ENCODE results near the gene TMEM87B. TPM values are rescaled to one million over a fixed set of nuclear protein-coding genes. Genes with fewer than 3 reads are reported as not detected.

Gene TMEM87B
- total RNA-seq, 1 experiment from 2014 or later = 21.8 TPM

GRCh38 chr2:112151271-112151670 lies 96.2 kb downstream of the TMEM87B start:
- ChIA-PET CTCF (no interaction called here), POLR2A (ENCODE audit: low non-redundant PET) (no interaction called here)
- BruUV-seq (replicated peaks) = no TSS peak
- no peaks in the 10 kb centered on the region for H3K27me3 ChIP-seq (replicated peaks; ENCODE audit: insufficient read depth, low read depth, low read length, poor library complexity)
- H3K4me1 ChIP-seq (ENCODE audit: insufficient read depth, low read length, poor library complexity, severe bottlenecking) = no peaks in the 10 kb centered on the region
- no peak overlapping the region for H3K4me3 ChIP-seq (ENCODE audit: low read depth, low read length, poor library complexity, severe bottlenecking)
- intact Hi-C loops (cut with micrococcal nuclease; ENCODE audit: unreplicated experiment) = no loop called here
- no peak for TF ChIP-seq EZH2 (IDR thresholded peaks at IDR 0.05; ENCODE audit: borderline replicate concordance, low read depth, low read length, poor library complexity, severe bottlenecking)
- TF ChIP-seq, protein P1, sequence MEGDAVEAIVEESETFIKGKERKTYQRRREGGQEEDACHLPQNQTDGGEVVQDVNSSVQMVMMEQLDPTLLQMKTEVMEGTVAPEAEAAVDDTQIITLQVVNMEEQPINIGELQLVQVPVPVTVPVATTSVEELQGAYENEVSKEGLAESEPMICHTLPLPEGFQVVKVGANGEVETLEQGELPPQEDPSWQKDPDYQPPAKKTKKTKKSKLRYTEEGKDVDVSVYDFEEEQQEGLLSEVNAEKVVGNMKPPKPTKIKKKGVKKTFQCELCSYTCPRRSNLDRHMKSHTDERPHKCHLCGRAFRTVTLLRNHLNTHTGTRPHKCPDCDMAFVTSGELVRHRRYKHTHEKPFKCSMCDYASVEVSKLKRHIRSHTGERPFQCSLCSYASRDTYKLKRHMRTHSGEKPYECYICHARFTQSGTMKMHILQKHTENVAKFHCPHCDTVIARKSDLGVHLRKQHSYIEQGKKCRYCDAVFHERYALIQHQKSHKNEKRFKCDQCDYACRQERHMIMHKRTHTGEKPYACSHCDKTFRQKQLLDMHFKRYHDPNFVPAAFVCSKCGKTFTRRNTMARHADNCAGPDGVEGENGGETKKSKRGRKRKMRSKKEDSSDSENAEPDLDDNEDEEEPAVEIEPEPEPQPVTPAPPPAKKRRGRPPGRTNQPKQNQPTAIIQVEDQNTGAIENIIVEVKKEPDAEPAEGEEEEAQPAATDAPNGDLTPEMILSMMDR (conservative IDR thresholded peaks at IDR 0.05; ENCODE audit: low read depth, low read length) = no peak
- no peak overlapping the region for H3K27ac ChIP-seq (ENCODE audit: low read depth, low read length, poor library complexity, severe bottlenecking)
- no peaks in the 10 kb centered on the region for H3K36me3 ChIP-seq (ENCODE audit: insufficient read depth, low read length, poor library complexity, severe bottlenecking)
- no peak for DNase-seq (ENCODE audit: low spot score)
- H3K9me3 ChIP-seq (ENCODE audit: low read depth, low read length, poor library complexity, severe bottlenecking) = no peaks in the 10 kb centered on the region

- no peak overlapping the region for H3K4me3 ChIP-seq (ENCODE audit: low read depth, low read length, poor library complexity, severe bottlenecking)
- ChIA-PET CTCF (no interaction called here), POLR2A (ENCODE audit: low non-redundant PET) (no interaction called here)
- TF ChIP-seq EZH2 (IDR thresholded peaks at IDR 0.05; ENCODE audit: borderline replicate concordance, low read depth, low read length, poor library complexity, severe bottlenecking) = no peak
- TF ChIP-seq, protein P1 (conservative IDR thresholded peaks at IDR 0.05; ENCODE audit: low read depth, low read length) = no peak
- no peaks in the 10 kb centered on the region for H3K36me3 ChIP-seq (ENCODE audit: insufficient read depth, low read length, poor library complexity, severe bottlenecking)
- intact Hi-C loops (cut with micrococcal nuclease; ENCODE audit: unreplicated experiment) = no loop called here
- no peaks in the 10 kb centered on the region for H3K27me3 ChIP-seq (replicated peaks; ENCODE audit: insufficient read depth, low read depth, low read length, poor library complexity)
- no peaks in the 10 kb centered on the region for H3K9me3 ChIP-seq (ENCODE audit: low read depth, low read length, poor library complexity, severe bottlenecking)
- DNase-seq (ENCODE audit: low spot score) = no peak
- no peak overlapping the region for H3K27ac ChIP-seq (ENCODE audit: low read depth, low read length, poor library complexity, severe bottlenecking)
- H3K4me1 ChIP-seq (ENCODE audit: insufficient read depth, low read length, poor library complexity, severe bottlenecking) = no peaks in the 10 kb centered on the region
- BruUV-seq (replicated peaks) = no TSS peak
Observed at GRCh38 chr2:112151701-112152440, 96.8 kb downstream of the TMEM87B start.

- DNase-seq (ENCODE audit: low spot score) = no peak
- TF ChIP-seq EZH2 (IDR thresholded peaks at IDR 0.05; ENCODE audit: borderline replicate concordance, low read depth, low read length, poor library complexity, severe bottlenecking) = no peak
- TF ChIP-seq, protein P1 (conservative IDR thresholded peaks at IDR 0.05; ENCODE audit: low read depth, low read length) = no peak
- H3K27ac ChIP-seq (ENCODE audit: low read depth, low read length, poor library complexity, severe bottlenecking) = no peak overlapping the region
- intact Hi-C loops (cut with micrococcal nuclease; ENCODE audit: unreplicated experiment) = no loop called here
- CTCF ChIA-PET = no interaction called here
- no peaks in the 10 kb centered on the region for H3K4me1 ChIP-seq (ENCODE audit: insufficient read depth, low read length, poor library complexity, severe bottlenecking)
- POLR2A ChIA-PET (ENCODE audit: low non-redundant PET) = no interaction called here
- H3K36me3 ChIP-seq (ENCODE audit: insufficient read depth, low read length, poor library complexity, severe bottlenecking) = no peaks in the 10 kb centered on the region
- H3K27me3 ChIP-seq (replicated peaks; ENCODE audit: insufficient read depth, low read depth, low read length, poor library complexity) = no peaks in the 10 kb centered on the region
- no peaks in the 10 kb centered on the region for H3K9me3 ChIP-seq (ENCODE audit: low read depth, low read length, poor library complexity, severe bottlenecking)
- H3K4me3 ChIP-seq (ENCODE audit: low read depth, low read length, poor library complexity, severe bottlenecking) = no peak overlapping the region
- BruUV-seq (replicated peaks) = no TSS peak
Observed at GRCh38 chr2:112152476-112153178, 97.6 kb downstream of the TMEM87B start.

All from A673 (cell line).